ENCODE results near the gene ZEB2. TPM values are rescaled to one million over a fixed set of nuclear protein-coding genes. Genes with fewer than 3 reads are reported as not detected.

ZEB2 gene
- total and polyA plus RNA-seq, 9 donors = 55.3 to 250 (median 174) TPM

- TF ChIP-seq POLR2A (IDR thresholded peaks at IDR 0.05) = no peak
- no peak for TF ChIP-seq EP300 (IDR thresholded peaks at IDR 0.05)
- WGBS, 3 donors = 77 to 85% (median 81%) methylated on average over 5 of the region's 5 CpGs
- H3K4me1 ChIP-seq (ENCODE audit: insufficient read depth) = peaks cover 21% of the 10 kb centered on the region
- no peak overlapping the region for H3K4me3 ChIP-seq
- H3K27ac ChIP-seq = no peak overlapping the region
- no peaks in the 10 kb centered on the region for H3K27me3 ChIP-seq
- intact Hi-C loops (cut with DNase I) = no loop called here
- no peaks in the 10 kb centered on the region for H3K9me3 ChIP-seq
- no peak for DNase-seq
- H3K36me3 ChIP-seq = no peaks in the 10 kb centered on the region
Measured at GRCh38 chr2:144474017-144474416, 45.9 kb downstream of the ZEB2 start.

DNA sequence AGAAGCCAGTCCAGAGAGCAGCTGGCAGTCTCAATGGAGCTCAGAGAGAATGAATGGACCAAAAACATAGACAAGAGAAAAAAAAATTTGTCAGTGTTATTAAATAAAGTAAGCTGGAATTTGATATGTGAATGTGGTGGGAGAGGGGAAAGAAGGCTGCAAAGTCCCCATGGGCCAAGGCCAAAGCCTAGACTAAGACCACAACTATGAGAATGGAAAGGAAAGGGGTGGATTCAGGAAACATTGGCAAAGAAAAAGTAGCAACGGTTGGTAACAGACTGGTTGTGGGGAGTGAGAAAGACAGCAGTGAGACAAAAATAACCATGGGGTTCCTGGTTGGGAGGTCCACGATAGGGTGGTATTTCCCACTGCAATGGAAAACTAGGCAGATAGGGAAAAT lies 47.0 kb downstream of the ZEB2 start:
- no peak overlapping the region for H3K4me3 ChIP-seq
- H3K27ac ChIP-seq = no peak overlapping the region
- DNase-seq = no peak
- peaks cover 22% of the 10 kb centered on the region for H3K4me1 ChIP-seq (ENCODE audit: insufficient read depth)
- H3K36me3 ChIP-seq = no peaks in the 10 kb centered on the region
- H3K27me3 ChIP-seq = no peaks in the 10 kb centered on the region
- TF ChIP-seq, protein P1, sequence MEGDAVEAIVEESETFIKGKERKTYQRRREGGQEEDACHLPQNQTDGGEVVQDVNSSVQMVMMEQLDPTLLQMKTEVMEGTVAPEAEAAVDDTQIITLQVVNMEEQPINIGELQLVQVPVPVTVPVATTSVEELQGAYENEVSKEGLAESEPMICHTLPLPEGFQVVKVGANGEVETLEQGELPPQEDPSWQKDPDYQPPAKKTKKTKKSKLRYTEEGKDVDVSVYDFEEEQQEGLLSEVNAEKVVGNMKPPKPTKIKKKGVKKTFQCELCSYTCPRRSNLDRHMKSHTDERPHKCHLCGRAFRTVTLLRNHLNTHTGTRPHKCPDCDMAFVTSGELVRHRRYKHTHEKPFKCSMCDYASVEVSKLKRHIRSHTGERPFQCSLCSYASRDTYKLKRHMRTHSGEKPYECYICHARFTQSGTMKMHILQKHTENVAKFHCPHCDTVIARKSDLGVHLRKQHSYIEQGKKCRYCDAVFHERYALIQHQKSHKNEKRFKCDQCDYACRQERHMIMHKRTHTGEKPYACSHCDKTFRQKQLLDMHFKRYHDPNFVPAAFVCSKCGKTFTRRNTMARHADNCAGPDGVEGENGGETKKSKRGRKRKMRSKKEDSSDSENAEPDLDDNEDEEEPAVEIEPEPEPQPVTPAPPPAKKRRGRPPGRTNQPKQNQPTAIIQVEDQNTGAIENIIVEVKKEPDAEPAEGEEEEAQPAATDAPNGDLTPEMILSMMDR (IDR thresholded peaks at IDR 0.05) = no peak
- TF ChIP-seq POLR2A (IDR thresholded peaks at IDR 0.05) (no peak), EP300 (IDR thresholded peaks at IDR 0.05) (no peak)
- WGBS, 3 donors = 10 to 35% (median 19%) methylated on average over 2 of the region's 2 CpGs
- H3K9me3 ChIP-seq = no peaks in the 10 kb centered on the region
- intact Hi-C loops (cut with DNase I) = no loop called here

GRCh38 chr2:144472046-144472412 lies 47.9 kb downstream of the ZEB2 start:
- intact Hi-C loops (cut with DNase I) = no loop called here

GRCh38 chr2:144471305-144472045 lies 48.4 kb downstream of the ZEB2 start:
- Histone ChIP-seq H3K9me3 (no peaks in the 10 kb centered on the region), H3K4me3 (no peak overlapping the region), H3K4me1 (ENCODE audit: insufficient read depth) (peaks cover 18% of the 10 kb centered on the region), H3K27ac (no peak overlapping the region), H3K27me3 (no peaks in the 10 kb centered on the region), H3K36me3 (no peaks in the 10 kb centered on the region)
- DNase-seq = no peak
- intact Hi-C loops (cut with DNase I) = no loop called here
- TF ChIP-seq POLR2A (IDR thresholded peaks at IDR 0.05) (no peak), EP300 (IDR thresholded peaks at IDR 0.05) (no peak)
- TF ChIP-seq, protein P1 (IDR thresholded peaks at IDR 0.05) = no peak
- 40 to 62% (median 61%) methylated on average over 2 of the region's 2 CpGs for WGBS, 3 donors

More at GRCh38 chr2:144472046-144472412, 47.9 kb downstream of the ZEB2 start:
- DNase-seq = no peak
- Histone ChIP-seq H3K4me3 (no peak overlapping the region), H3K27ac (no peak overlapping the region), H3K27me3 (no peaks in the 10 kb centered on the region), H3K36me3 (no peaks in the 10 kb centered on the region), H3K4me1 (ENCODE audit: insufficient read depth) (peaks cover 18% of the 10 kb centered on the region), H3K9me3 (no peaks in the 10 kb centered on the region)
- TF ChIP-seq EP300 (IDR thresholded peaks at IDR 0.05) = no peak
- TF ChIP-seq, protein P1 (IDR thresholded peaks at IDR 0.05) = no peak
- no peak for TF ChIP-seq POLR2A (IDR thresholded peaks at IDR 0.05)
- 81 to 94% (median 86%) methylated on average over 2 of the region's 2 CpGs for WGBS, 3 donors

DNA sequence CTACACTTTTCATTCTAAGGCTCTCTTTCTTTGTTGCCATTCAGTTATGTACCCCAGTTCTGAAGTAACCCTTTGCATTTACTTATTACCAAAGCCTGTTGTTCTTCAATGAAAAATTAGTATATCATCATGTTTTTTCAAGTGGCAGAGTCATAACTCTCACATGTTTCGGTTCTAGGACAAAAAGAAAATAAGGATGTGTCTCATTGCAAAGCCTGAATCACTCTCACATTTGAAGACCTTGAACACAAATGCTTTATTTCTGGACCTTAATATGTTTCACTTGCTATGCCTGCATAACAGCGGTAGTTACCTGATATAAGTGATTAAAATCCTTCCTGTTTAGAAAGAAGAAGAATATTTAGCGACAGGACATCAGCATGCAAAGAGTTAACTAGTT lies 49.1 kb downstream of the ZEB2 start:
- Histone ChIP-seq H3K9me3 (no peaks in the 10 kb centered on the region), H3K4me3 (no peak overlapping the region), H3K36me3 (no peaks in the 10 kb centered on the region), H3K27ac (no peak overlapping the region), H3K27me3 (no peaks in the 10 kb centered on the region), H3K4me1 (ENCODE audit: insufficient read depth) (peaks cover 18% of the 10 kb centered on the region)
- TF ChIP-seq, protein P1 (IDR thresholded peaks at IDR 0.05) = no peak
- TF ChIP-seq POLR2A (IDR thresholded peaks at IDR 0.05) (no peak), EP300 (IDR thresholded peaks at IDR 0.05) (no peak)
- no peak for DNase-seq
- WGBS, 3 donors = 15 to 33% (median 22%) methylated on average over 3 of the region's 3 CpGs
- intact Hi-C loops (cut with DNase I) = no loop called here

All from ovary (tissue), 9 donors.